ENCODE results near the gene HIVEP3.

The HIVEP3 gene

GRCh38 chr1:41853907-41854306 is 64.8 kb downstream of the HIVEP3 start:
- DNase-seq (ENCODE audit: low read depth, low spot score): no peak
- TF ChIP-seq YY1 (IDR thresholded peaks at IDR 0.05; ENCODE audit: insufficient read depth, insufficient read length) (no peak), ZNF274 (IDR thresholded peaks at IDR 0.05; ENCODE audit: low read depth, low read length) (no peak), SUZ12 (IDR thresholded peaks at IDR 0.05; ENCODE audit: extremely low read depth, insufficient read depth, insufficient read length) (no peak)

DNA sequence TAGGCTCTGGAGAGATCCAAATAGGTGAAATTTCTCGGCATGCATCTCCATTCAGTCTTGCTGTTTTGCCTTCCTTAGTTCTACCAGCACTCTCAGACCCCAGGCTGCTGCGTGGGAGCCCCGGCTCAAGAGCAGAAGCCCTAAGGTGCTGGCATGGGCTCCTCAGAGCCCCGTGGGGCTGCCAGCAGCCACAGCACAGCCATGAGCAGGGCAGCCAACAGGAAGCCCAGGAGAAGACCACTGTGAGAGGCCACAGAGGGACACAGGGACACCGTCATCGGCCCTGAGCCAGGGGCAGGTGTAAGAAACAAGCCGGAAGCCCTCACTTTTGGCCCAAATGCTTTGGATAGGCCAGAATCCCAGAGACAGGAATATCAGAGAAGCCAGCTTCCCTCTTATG is 66.6 kb downstream of the HIVEP3 start:
- Histone ChIP-seq H3K4me3 (ENCODE audit: insufficient read length, low read depth) (no peak overlapping the region), H3K9me3 (ENCODE audit: insufficient read depth, low read length) (no peaks in the 10 kb centered on the region), H3K9ac (ENCODE audit: insufficient read length, low read depth) (no peak overlapping the region), H3K4me1 (ENCODE audit: insufficient read depth, insufficient read length) (peaks cover 5% of the 10 kb centered on the region), H3K27me3 (ENCODE audit: insufficient read depth, insufficient read length) (peaks cover 7% of the 10 kb centered on the region), H3K36me3 (ENCODE audit: insufficient read depth, insufficient read length, low read length) (no peaks in the 10 kb centered on the region)
- no peak for DNase-seq (ENCODE audit: low read depth, low spot score)
- TF ChIP-seq YY1 (IDR thresholded peaks at IDR 0.05; ENCODE audit: insufficient read depth, insufficient read length): no peak
- no peak for TF ChIP-seq ZNF274 (IDR thresholded peaks at IDR 0.05; ENCODE audit: low read depth, low read length)
- TF ChIP-seq SUZ12 (IDR thresholded peaks at IDR 0.05; ENCODE audit: extremely low read depth, insufficient read depth, insufficient read length): no peak

More at GRCh38 chr1:41853907-41854306, 64.8 kb downstream of the HIVEP3 start:
- H3K27me3 ChIP-seq (ENCODE audit: insufficient read depth, insufficient read length): peaks cover 7% of the 10 kb centered on the region
- no peak overlapping the region for H3K4me3 ChIP-seq (ENCODE audit: insufficient read length, low read depth)
- H3K36me3 ChIP-seq (ENCODE audit: insufficient read depth, insufficient read length, low read length): no peaks in the 10 kb centered on the region
- H3K4me1 ChIP-seq (ENCODE audit: insufficient read depth, insufficient read length): peaks cover 5% of the 10 kb centered on the region
- H3K9me3 ChIP-seq (ENCODE audit: insufficient read depth, low read length): no peaks in the 10 kb centered on the region
- H3K9ac ChIP-seq (ENCODE audit: insufficient read length, low read depth): no peak overlapping the region

- no peak for DNase-seq (ENCODE audit: low read depth, low spot score)
- peaks cover 7% of the 10 kb centered on the region for H3K27me3 ChIP-seq (ENCODE audit: insufficient read depth, insufficient read length)
- no peaks in the 10 kb centered on the region for H3K9me3 ChIP-seq (ENCODE audit: insufficient read depth, low read length)
- H3K9ac ChIP-seq (ENCODE audit: insufficient read length, low read depth): no peak overlapping the region
- H3K36me3 ChIP-seq (ENCODE audit: insufficient read depth, insufficient read length, low read length): no peaks in the 10 kb centered on the region
- peaks cover 5% of the 10 kb centered on the region for H3K4me1 ChIP-seq (ENCODE audit: insufficient read depth, insufficient read length)
- H3K4me3 ChIP-seq (ENCODE audit: insufficient read length, low read depth): no peak overlapping the region
- TF ChIP-seq SUZ12 (IDR thresholded peaks at IDR 0.05; ENCODE audit: extremely low read depth, insufficient read depth, insufficient read length) (no peak), YY1 (IDR thresholded peaks at IDR 0.05; ENCODE audit: insufficient read depth, insufficient read length) (no peak), ZNF274 (IDR thresholded peaks at IDR 0.05; ENCODE audit: low read depth, low read length) (no peak)
These were observed 67.1 kb downstream of the HIVEP3 start for GRCh38 chr1:41851589-41851988.

DNA sequence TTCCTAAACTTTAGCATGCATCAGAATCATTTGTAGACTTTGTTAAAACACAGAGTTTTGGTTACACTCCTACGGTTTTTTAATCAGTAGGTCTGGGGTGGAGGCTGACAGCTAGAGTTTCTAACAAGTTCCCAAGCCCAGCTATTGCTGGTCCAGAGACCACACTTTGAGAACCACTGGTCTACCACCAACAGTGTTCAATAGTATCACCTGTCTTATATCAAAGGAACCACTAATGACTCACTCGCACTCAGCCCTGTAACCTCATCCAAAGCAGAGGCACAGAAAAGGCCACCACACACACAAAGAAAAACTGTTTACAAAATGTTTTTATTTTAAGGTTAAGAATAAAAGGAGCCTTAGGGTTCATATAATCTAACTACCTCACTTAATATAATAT is 68.7 kb downstream of the HIVEP3 start:
- H3K4me3 ChIP-seq (ENCODE audit: insufficient read length, low read depth): no peak overlapping the region
- TF ChIP-seq SUZ12 (IDR thresholded peaks at IDR 0.05; ENCODE audit: extremely low read depth, insufficient read depth, insufficient read length) (no peak), ZNF274 (IDR thresholded peaks at IDR 0.05; ENCODE audit: low read depth, low read length) (no peak), YY1 (IDR thresholded peaks at IDR 0.05; ENCODE audit: insufficient read depth, insufficient read length) (no peak)

GRCh38 chr1:41849211-41849759 is 69.4 kb downstream of the HIVEP3 start:
- TF ChIP-seq SUZ12 (IDR thresholded peaks at IDR 0.05; ENCODE audit: extremely low read depth, insufficient read depth, insufficient read length) (no peak), YY1 (IDR thresholded peaks at IDR 0.05; ENCODE audit: insufficient read depth, insufficient read length) (no peak), ZNF274 (IDR thresholded peaks at IDR 0.05; ENCODE audit: low read depth, low read length) (no peak)
- peaks cover 7% of the 10 kb centered on the region for H3K27me3 ChIP-seq (ENCODE audit: insufficient read depth, insufficient read length)
- H3K9ac ChIP-seq (ENCODE audit: insufficient read length, low read depth): no peak overlapping the region
- no peaks in the 10 kb centered on the region for H3K9me3 ChIP-seq (ENCODE audit: insufficient read depth, low read length)
- DNase-seq (ENCODE audit: low read depth, low spot score): no peak
- peaks cover 7% of the 10 kb centered on the region for H3K4me1 ChIP-seq (ENCODE audit: insufficient read depth, insufficient read length)
- H3K36me3 ChIP-seq (ENCODE audit: insufficient read depth, insufficient read length, low read length): no peaks in the 10 kb centered on the region
- H3K4me3 ChIP-seq (ENCODE audit: insufficient read length, low read depth): no peak overlapping the region

More for the DNA sequence above, 68.7 kb downstream of the HIVEP3 start:
- DNase-seq (ENCODE audit: low read depth, low spot score): no peak
- Histone ChIP-seq H3K9ac (ENCODE audit: insufficient read length, low read depth) (no peak overlapping the region), H3K27me3 (ENCODE audit: insufficient read depth, insufficient read length) (peaks cover 7% of the 10 kb centered on the region), H3K36me3 (ENCODE audit: insufficient read depth, insufficient read length, low read length) (no peaks in the 10 kb centered on the region), H3K9me3 (ENCODE audit: insufficient read depth, low read length) (no peaks in the 10 kb centered on the region), H3K4me1 (ENCODE audit: insufficient read depth, insufficient read length) (peaks cover 5% of the 10 kb centered on the region)

DNA sequence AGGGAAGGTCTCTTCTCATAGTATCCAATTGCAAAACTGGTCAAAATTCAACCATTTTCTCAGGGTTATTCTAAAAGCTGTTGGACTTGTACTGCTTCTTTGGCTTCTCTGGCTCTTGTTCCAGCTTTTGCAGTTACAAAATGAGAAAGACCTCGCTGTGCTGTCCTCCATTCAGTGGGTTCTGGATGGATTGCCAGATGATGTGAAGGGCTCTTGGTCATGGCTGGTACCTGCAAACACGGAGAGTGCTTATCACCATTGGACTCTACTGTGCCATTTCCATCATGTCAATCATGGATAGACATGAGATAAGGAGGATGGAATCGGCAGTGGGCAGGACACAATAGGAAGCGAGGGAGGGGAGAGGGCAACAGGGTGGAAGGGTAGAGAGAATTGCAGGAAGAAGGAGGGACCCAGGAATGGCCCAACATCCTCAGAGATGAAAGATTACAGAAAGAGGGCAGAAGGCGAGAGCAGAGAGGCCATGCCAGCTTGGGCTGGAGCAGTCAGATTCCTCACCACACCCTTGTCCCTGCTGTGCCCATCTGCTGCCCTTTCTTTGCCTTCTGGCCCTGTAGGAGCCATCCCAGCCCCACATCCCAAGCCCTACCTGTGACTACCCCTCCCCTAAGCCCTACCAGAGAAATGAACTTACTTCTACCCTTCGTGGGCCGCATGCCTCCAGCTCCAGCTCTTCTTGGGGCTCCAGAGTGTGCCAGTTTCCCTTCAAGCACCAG is 70.3 kb downstream of the HIVEP3 start:
- Histone ChIP-seq H3K9me3 (ENCODE audit: insufficient read depth, low read length) (no peaks in the 10 kb centered on the region), H3K4me3 (ENCODE audit: insufficient read length, low read depth) (no peak overlapping the region), H3K27me3 (ENCODE audit: insufficient read depth, insufficient read length) (peaks cover 7% of the 10 kb centered on the region), H3K36me3 (ENCODE audit: insufficient read depth, insufficient read length, low read length) (no peaks in the 10 kb centered on the region), H3K9ac (ENCODE audit: insufficient read length, low read depth) (no peak overlapping the region), H3K4me1 (ENCODE audit: insufficient read depth, insufficient read length) (peaks cover 9% of the 10 kb centered on the region)
- DNase-seq (ENCODE audit: low read depth, low spot score): no peak
- TF ChIP-seq YY1 (IDR thresholded peaks at IDR 0.05; ENCODE audit: insufficient read depth, insufficient read length) (no peak), SUZ12 (IDR thresholded peaks at IDR 0.05; ENCODE audit: extremely low read depth, insufficient read depth, insufficient read length) (no peak), ZNF274 (IDR thresholded peaks at IDR 0.05; ENCODE audit: low read depth, low read length) (no peak)

DNA sequence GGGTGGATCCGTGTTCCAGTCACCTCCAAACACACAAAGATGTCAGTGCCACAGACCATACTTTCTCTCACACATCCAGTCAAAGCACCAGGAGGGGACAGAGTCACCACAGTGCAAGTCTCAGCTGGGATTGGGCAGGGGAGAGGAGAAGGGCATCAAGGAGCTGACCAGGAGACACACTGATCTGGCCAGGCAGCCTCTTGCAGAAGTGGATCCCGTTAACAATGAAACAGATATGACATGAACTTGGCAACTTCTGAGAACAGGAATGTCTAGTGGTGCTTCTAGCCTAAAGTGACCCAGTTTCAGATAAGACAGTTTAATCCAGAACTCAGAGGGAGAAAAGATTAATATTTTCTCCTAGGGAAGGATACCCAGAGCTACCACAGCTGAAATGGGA is 71.0 kb downstream of the HIVEP3 start:
- Histone ChIP-seq H3K9me3 (ENCODE audit: insufficient read depth, low read length) (no peaks in the 10 kb centered on the region), H3K9ac (ENCODE audit: insufficient read length, low read depth) (no peak overlapping the region), H3K27me3 (ENCODE audit: insufficient read depth, insufficient read length) (peaks cover 7% of the 10 kb centered on the region), H3K4me1 (ENCODE audit: insufficient read depth, insufficient read length) (peaks cover 10% of the 10 kb centered on the region), H3K36me3 (ENCODE audit: insufficient read depth, insufficient read length, low read length) (no peaks in the 10 kb centered on the region), H3K4me3 (ENCODE audit: insufficient read length, low read depth) (no peak overlapping the region)
- TF ChIP-seq SUZ12 (IDR thresholded peaks at IDR 0.05; ENCODE audit: extremely low read depth, insufficient read depth, insufficient read length) (no peak), YY1 (IDR thresholded peaks at IDR 0.05; ENCODE audit: insufficient read depth, insufficient read length) (no peak), ZNF274 (IDR thresholded peaks at IDR 0.05; ENCODE audit: low read depth, low read length) (no peak)
- no peak for DNase-seq (ENCODE audit: low read depth, low spot score)
